ENCODE measurements around the gene ALOX5.
"Not testable (repeated sequence)": the region's sequence is repeated elsewhere in the genome, so short reads cannot be mapped to it uniquely, and the experiment has no call there.

ALOX5 gene

GRCh38 chr10:45404087-45404769, 30.2 kb downstream of the ALOX5 start:
- DNase-seq (ENCODE audit: low read depth in 4 of 4, low spot score in 1 of 4): no peak

- no peak for DNase-seq (ENCODE audit: low read depth in 4 of 4, low spot score in 1 of 4)
These were observed 30.7 kb downstream of the ALOX5 start for GRCh38 chr10:45404770-45405120.

- DNase-seq (ENCODE audit: low read depth in 4 of 4, low spot score in 1 of 4): no peak
These were observed 33.5 kb downstream of the ALOX5 start for GRCh38 chr10:45407542-45407941.

GRCh38 chr10:45408421-45409319, 34.7 kb downstream of the ALOX5 start:
- no peak for DNase-seq (ENCODE audit: low read depth in 4 of 4, low spot score in 1 of 4)

DNA sequence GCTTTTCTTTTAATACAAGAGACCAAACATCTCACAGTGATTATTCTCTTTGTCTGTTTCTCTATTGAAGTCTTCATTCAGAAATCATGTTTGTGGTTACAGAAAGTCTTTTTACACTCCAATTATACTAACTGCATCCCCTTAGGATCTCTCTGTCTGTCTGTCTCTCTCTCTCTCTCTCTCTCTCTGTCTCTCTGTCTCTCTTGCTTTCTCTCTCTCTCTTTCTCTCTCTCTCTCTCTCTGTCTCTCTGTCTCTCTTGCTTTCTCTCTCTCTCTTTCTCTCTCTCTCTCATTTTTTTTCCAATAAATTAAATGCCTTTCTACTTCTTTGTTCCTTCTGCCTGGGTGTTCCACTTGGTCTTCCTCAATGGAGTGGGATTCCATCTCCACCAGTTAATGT, 35.3 kb downstream of the ALOX5 start:
- DNase-seq (ENCODE audit: low read depth in 4 of 4, low spot score in 1 of 4): not testable (repeated sequence)

- DNase-seq (ENCODE audit: low read depth in 4 of 4, low spot score in 1 of 4): no peak
These were observed 35.8 kb downstream of the ALOX5 start for GRCh38 chr10:45409782-45410181.

- no peak for DNase-seq (ENCODE audit: low read depth in 4 of 4, low spot score in 1 of 4)
These were observed 36.4 kb downstream of the ALOX5 start for GRCh38 chr10:45410489-45410806.

- no peak for DNase-seq (ENCODE audit: low read depth in 4 of 4, low spot score in 1 of 4)
These were observed 37.0 kb downstream of the ALOX5 start for GRCh38 chr10:45410807-45411606.

DNA sequence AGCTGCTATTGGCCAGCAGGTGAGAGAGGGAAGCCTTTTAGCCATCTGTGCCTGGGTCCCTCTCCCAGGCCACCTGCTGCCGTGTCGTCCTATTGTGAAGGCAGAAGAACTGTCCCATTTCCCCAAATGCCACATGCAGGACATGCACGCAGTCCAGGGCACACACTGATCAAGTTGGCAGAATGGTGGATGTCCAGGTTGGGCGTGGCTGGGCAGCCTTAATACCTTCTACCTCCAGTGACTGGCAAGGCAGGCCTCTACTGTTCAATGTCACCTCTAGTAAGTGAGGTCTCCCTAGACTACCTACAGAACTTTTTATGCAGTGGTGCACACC, 37.6 kb downstream of the ALOX5 start:
- DNase-seq (ENCODE audit: low read depth in 4 of 4, low spot score in 1 of 4): no peak

DNA sequence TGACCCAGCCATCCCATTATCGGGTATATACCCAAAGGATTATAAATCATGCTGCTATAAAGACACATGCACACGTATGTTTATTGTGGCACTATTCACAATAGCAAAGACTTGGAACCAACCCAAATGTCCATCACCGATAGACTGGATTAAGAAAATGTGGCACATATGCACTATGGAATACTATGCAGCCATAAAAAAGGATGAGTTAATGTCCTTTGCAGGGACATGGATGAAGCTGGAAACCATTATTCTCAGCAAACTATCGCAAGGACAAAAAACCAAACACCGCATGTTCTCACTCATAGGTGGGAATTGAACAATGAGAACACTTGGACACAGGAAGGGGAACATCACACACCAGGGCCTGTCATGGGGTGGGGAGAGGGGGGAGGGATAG, 41.0 kb downstream of the ALOX5 start:
- DNase-seq (ENCODE audit: low read depth in 4 of 4, low spot score in 1 of 4): not testable (repeated sequence)

- no peak for DNase-seq (ENCODE audit: low read depth in 4 of 4, low spot score in 1 of 4)
These were observed 42.6 kb downstream of the ALOX5 start for GRCh38 chr10:45416603-45417002.

- DNase-seq (ENCODE audit: low read depth in 4 of 4, low spot score in 1 of 4): no peak
These were observed 43.7 kb downstream of the ALOX5 start for GRCh38 chr10:45417746-45418145.

GRCh38 chr10:45418417-45418848, 44.4 kb downstream of the ALOX5 start:
- DNase-seq (ENCODE audit: low read depth in 4 of 4, low spot score in 1 of 4): no peak

GRCh38 chr10:45418849-45419675, 45.0 kb downstream of the ALOX5 start:
- DNase-seq (ENCODE audit: low read depth in 4 of 4, low spot score in 1 of 4): peak in 1 of 4 experiments; percentile 36

DNA sequence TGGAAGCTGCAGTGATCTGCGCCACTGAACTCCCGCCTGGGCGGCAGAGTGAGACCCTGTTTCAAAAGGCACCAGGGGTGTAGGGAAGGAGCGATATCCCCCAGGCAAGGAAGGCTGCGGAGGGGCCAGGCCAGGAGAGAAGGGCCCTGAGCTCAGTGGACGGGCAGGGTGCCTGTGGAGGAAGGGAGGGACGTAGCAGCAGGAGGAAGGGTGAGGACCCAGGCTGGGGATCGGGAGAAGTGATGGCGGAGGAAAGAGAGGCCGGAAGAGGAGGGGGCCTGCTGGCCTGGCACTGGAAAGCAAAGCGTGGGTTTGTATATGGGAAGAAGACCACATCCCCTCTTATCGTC, 45.6 kb downstream of the ALOX5 start:
- no peak for DNase-seq (ENCODE audit: low read depth in 4 of 4, low spot score in 1 of 4)

DNA sequence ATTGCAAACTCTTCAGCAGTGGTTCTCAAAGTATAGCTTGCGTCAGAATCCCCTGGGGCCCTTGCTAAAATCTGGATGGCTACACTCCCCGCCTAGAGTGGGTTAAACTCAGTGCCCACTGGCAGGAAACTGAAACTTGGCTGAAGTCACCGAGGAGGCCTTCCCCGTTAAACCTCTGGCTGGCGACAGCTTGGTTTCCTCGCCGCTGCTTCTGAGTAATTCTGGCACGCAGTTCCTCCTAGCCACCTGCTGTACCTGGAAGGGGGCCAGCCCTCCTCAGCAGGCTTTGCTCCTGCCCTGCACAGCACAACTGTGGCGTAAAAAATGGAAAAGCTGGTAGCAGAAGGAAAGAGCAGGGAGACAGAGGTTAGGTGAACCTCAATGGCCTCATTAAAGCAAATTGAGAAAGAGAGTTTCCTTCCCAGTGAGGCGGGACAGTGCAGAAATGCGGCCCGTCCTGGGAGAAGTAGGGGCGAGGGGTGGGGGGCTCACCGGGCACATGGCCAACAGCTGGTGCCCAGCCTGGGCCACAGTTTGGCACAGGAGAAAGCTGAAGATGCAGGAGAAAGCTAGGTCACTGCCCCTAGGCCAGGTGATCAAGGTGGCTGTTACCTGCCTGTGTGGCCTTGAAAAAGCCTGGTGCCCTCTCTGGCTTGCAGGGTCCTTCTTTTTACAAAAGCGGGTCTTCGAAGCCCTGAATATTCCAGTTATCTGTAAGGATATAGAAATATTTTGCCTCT, 46.6 kb downstream of the ALOX5 start:
- peak in 1 of 4 experiments; percentile 17 for DNase-seq (ENCODE audit: low read depth in 4 of 4, low spot score in 1 of 4)

- no peak for DNase-seq (ENCODE audit: low read depth in 4 of 4, low spot score in 1 of 4)
These were observed 47.4 kb downstream of the ALOX5 start for GRCh38 chr10:45421221-45422097.

- DNase-seq (ENCODE audit: low read depth in 4 of 4, low spot score in 1 of 4): no peak
These were observed 48.3 kb downstream of the ALOX5 start for GRCh38 chr10:45422207-45422865.

Measured in stimulated activated CD4-positive, alpha-beta T cell treated with anti-CD3 and anti-CD28 coated beads, Interleukin-1b, Interleukin-23, amount 100 ng/mL, for 24 hours (primary cell).